Activated CD4-positive, alpha-beta T cell treated with anti-CD3 and anti-CD28 coated beads, Interleukin-2, Interleukin-4, amounts not matched to agents 100 ng/mL and 50 ng/mL, durations not matched to agents 16 hours and 8 hours (primary cell): Measurements from ENCODE around the gene CCL13.

Source experiments
- DNase-seq: peaks from one replicate; pipeline ENCODE4 v3.0.0-alpha.2; 2020; ENCODE audit warnings: low spot score

Gene CCL13

DNA sequence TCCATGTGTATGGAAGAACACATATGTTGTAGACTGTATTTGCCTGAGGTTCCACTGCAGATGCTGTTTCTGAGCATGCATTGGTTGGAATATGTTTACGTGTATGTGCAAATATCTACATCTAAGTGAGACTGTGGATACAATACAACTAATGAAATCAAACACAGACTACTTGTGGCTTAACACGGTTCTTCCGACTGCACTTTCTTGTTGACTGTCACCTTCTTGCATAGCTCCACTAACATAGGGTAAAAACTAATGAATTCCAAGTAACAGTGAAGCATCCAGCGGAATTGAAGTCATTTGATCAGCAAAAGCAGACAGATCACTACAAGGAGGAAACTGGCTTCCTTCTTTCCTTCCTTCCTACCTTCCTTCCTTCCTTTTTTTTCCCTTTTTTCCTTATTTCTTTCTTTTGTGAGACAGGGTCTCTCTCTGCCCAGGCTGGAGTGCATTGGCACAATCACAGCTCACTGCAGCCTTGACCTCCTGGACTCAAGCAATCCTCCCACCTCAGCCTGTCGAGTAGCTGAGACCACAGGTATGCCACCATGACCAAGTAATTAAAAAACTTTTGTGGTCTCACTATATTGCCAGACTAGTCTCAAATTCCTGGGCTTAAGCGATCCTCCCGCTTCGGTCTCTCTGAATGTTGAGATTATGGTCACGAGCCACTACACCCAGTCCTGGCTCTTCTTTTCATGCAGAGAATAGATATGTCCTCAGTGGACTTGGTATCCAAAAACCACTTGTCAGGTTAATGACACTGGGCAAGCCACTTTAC is 28.7 kb downstream of the CCL13 start:
- no peak for DNase-seq

DNA sequence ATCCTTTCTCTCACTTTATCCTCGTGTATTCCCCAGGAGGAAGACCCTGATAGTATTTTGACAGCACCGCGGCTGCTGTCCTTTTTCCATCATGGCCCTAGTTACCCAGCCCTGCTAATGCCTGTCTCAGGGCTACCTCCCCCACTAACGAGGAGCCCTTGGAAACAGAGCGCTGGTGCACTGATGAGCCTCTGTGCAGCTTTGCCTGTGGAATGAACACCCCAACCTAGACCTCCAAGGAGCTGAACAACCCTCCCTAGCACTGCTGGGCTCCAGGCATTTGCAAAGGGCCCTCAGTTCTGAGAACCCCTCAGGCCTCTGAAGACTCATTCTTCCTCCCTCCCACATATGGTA is 30.0 kb downstream of the CCL13 start:
- DNase-seq: no peak

DNA sequence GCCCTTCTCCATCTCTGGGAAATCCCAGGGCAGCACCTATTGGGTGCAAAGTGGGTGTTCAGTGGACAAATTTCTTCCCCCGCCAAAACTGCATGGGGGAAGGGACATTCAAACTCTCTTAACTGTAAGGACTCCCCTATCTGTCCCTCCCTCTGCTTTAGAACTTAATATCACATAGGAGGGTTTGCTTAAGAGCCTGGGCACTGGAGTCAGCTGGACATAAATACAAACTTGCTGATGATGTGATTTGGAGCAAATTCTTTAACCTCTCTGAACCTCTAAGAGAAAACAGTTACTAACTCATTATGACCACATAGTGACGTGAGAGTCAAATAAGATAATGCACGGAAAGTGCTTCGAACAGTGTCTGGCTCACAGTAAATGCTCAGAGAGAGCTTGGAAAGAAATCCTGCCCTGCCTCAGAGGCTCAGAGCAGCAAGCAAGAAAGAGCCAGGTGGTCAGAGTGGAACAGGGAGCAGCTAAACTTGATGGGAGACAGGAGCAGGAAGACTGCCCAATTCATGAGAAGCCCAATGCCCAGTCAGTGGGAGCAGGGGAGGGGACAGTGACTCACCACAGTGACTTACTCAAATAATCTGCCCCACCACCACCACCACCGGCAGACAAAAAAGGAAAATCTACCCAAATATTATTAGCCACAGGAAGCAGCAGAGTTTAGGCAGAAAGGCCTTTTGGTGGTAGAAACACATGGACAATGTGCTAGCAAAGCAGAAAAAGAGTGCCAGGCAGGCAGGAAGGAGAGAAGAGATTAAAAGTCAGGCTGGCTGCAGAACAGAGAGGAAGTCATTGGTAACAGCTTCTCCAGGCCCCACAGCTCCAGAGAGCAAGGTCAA is 30.6 kb downstream of the CCL13 start:
- DNase-seq: no peak

DNA sequence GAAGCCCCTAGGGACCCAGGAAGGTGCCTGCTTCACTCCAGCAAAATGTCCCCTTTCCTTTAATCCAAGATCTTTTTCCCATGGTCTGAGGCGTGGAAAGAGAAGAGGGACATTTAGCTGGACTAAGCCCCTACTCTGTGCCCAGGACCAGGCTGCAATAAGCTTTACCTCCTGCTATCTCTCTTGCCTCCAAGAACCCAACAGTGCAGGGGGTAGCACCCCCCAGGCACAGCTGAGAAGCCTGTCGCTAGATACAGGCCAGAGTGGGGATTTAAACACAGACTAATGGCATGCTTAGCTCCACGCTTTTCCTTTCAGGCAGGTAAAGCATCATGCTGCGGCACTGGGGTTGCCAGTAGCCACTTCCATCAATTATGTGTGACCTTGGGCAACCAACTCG is 31.3 kb downstream of the CCL13 start:
- no peak for DNase-seq

DNA sequence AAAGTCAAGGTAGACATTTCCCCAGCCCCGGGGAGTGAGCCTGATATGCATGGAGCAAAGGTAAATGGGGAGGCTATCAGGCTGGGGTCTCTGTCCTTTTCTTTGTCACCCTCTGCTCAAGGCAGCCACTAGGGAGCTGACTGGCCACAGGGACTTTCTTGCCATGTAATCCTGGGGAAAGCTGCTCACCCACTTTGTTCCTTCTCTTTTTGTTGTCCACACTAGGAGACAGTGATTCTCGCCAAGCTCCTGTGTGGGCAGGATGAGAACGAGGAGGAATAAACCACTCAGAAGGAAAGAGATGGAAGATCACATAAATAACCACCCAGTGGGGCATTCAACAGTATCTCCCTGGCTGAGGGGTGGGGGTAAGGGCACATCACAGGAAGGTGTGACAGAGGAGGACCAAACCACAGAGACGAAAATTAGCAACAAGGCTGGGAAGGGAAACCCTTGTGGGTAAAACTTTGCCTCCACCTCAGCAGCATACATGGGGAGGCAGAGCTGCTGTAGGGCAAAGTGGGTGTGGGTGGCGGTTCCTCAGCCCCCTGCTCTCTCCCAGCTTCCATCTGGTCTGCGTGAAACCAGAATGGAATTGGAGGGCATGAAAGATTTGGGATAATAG is 33.0 kb downstream of the CCL13 start:
- DNase-seq: peak; percentile 49

DNA sequence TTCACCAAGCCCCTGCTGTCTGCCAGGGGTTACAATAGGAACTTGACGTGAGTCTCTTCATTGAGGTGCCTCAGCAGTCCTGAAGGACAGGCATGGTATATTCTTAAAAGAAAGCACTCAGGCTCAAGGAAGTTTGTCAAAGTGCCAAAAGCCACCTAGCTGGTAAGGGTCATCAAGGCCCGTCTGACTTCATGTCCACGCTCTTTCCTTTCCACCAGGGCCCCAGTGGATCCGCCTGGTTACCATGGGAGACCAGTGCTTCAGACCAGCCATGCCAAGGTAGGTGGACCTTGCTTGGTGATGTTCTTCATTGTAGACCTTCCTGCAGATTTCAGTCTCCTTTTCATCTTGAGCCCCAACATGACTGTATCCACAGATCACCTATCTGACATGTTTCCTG is 34.4 kb downstream of the CCL13 start:
- no peak for DNase-seq

DNA sequence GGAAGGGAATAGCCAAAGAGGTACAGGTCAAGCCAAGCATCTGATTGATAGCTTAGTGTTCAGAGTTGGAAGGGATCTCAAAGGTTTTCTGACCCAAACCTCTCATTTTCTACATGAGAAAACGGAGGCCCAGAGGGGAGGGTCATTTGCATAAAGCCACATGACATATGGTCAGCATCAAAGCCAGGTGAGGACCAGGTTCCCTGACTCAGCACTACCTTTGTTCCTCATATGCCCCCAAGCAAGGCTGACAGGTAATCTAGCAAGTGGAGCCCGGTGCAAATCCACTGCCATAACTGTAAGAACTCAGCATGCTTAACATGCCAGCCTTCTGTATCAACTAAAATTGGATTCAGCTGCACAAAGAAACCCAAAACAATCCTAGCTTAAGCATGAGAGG is 35.0 kb downstream of the CCL13 start:
- no peak for DNase-seq

DNA sequence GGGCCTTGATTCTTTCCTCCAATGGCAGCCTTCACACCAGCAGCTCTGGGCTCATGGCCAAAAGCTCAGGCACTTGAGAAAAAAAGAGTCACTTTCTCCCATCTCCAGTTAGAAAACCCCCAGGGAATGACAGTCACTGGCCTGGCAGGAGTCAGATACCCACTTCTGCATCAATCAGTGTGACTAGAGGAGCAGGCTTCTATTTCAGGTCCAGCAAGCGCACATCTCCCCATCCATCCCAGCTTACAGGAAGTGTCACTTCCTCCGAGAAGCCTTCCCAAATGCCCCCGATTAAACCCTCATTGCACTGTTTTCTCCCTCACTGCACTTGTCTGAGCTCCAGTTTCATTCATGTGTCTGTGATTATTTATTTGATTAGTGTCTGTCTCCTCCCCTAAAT is 37.1 kb downstream of the CCL13 start:
- DNase-seq: no peak

DNA sequence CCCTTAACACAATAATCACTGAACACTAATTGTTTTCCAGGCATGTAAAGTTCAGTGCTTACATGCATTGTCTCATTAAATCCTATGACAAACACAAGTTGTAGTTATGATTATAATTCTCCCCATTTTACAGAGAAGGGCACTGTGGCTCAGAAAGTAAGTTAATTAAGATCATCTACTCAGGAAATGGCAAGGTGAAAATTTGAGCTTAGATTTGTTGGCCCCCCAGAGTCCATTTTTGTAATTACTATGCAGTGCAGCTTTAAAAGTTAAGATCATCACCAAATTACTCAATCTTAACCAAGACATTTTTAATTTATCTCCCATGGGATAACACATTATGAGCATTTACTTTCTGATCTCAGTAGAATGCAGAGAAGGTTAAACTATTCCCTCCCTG is 41.0 kb downstream of the CCL13 start:
- DNase-seq: no peak

DNA sequence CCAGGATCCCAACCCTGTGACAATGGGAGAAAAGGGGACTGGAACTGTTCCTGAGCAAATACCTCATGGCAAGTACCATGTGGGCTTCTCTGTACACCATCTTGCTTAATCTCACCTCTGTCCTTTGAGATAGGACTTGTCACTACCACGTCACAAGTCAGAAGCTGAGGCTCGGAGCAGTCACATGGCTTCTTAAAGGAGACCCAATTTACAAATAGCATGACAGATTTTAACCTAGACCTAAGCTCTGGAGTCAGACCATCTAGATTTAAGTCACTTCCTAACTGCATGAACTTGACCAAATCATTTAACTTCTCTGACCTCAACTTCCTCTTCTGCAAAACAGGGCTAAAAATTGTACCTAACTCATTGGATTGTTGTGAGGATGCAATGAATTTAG is 42.7 kb downstream of the CCL13 start:
- DNase-seq: no peak

DNA sequence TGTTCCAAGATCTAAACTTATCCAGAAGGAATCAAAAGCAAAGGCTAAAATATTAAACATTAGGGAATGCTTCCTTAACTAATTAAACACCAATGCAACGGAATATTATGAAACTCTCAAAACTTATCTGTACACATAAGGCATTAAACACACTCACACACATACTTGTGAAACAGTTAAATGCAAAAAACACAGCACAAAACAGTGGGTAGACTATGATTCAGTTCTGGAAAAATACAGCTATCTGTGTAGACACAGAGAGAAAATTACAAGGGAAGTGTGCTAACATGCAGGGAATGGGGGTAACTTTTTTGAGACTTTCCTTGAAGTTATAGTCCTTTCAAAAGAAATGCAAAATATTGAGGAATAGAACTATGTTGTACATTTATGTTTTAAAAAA is 43.4 kb downstream of the CCL13 start:
- DNase-seq: no peak

DNA sequence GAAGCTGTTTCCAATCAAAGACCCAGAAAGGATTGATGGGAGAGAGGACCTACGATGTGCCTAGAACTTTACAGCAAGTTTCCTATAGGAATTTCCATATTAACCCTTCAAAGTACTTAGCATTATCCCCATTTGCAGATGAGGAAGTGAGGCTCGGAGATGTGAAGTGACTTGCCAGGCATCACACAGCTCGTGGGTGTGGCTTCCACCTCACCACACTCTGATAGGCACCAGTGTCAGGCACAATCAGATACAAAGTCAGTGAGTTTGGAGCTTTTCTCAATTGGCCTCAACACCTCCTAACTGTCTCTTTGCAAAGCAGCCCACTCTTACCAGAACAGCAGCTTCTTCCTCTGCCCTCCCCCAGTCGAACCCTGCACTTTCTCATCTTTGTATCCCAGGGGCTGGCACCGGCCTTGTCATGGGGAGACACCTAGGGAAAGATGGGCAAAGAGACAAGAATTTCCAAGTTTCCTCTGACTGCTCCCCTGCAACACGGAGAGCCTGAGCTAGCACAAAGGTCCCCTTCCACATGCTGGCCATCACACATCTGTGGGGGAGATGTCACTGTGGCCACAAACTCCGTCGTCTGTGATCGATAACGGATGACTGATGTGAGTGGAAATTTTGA is 44.1 kb downstream of the CCL13 start:
- no peak for DNase-seq

DNA sequence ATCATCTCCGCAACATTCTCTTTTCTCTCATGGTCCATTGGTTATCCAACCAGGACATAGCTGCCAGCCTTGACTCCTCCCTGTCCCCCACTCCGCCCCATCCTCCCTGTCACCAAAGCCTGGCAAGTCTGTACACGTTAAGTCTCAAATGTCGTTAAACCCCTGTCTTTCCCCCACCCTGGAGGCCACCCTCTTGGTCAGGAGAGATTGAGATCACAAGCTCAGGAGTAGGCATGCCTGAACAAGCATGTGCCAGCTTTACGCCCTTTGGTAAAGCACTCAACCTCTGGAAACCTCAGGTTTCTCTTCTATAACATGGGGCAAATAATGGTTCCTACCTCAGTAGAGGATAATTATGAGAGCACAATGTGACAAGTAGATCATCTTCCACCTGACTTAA is 44.9 kb downstream of the CCL13 start:
- no peak for DNase-seq

DNA sequence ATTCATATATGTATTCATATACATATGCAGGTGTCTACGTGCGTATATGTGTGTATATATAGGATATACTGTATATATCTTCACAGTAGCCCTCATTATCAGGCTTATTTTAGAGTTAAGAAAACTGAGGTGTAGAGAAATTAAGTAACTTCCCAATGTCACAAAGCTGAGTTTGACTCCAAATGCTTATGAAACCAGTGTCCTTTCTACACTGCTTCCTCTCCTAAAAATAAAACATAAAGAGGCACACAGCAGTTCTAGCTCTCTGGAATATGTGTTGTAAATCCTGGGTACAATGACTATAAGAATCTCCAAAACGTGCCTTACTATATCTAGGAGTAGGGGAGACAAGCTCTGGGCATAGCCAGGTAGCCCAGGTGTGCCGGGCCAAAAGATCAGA is 46.7 kb downstream of the CCL13 start:
- no peak for DNase-seq

DNA sequence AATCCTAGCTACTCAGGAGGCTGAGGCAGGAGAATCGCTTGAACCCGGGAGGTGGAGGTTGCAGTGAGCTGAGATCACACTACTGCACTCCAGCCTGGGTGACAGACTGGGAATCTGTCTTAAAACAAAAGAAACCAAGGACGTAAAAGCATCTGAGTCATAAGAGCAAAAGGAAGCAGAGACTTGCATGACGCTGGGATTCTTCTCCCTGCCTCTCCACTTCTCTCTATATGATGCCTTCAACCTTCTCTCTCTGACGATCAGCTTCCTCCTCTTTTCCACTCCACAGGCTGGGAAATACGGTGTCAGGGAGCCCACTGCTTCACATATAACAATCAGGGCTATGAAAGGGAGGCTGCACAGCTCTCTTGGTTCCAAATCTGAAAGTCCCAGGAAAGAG is 49.9 kb downstream of the CCL13 start:
- DNase-seq: no peak
